ENCODE data around the gene HDC. TPM values are rescaled to one million over a fixed set of nuclear protein-coding genes. Genes with fewer than 3 reads are reported as not detected.

Gene HDC
- total and polyA plus RNA-seq, 10 of the 15 experiments (the other 5 are each of a cell fraction or from before 2014, with no cell fraction given) = not detected

- RAD21 ChIA-PET (ENCODE audit: unreplicated experiment) = no interaction called here
These were observed 16.4 kb downstream of the HDC start for GRCh38 chr15:50248994-50249582.

DNA sequence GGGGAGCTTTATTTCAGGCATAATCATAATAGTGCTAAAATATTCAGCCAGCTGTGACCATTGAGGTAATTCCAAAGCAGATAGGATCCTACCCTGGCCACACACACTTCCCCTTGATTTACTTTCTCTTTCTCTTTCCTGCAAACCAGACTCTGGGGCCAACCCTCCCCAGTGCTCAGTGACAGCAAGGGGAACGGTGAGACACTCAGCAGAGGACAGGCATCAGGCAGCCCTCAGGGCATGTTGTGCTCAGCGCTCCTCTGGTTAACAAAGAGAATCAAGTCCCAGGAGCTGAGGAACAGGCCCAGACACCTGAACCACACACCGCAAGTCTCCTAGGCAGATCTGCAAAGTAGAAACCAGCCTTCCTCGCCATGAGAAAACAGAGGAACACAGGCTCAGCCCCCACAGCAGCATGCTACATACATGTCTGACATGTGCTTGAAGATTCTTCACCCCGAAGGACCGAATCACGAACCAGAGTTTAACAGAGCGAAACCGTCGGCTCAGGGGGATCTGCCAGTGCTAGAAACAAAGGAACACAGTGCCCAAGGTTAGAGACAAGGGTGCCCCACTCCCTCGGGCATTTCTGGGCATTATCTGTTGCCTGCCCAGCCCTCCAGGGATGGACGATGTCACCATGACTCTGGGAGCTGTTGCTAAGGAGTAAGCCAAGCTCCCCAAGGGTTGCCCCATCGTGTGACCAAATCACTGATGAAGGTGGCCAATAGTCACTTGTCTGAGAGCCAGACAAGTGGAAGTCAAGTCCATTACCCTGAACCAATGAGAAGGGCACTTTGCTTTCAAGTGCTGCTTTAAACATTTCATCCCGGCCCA lies 17.5 kb downstream of the HDC start:
- 0 out of 2 replicates have a peak, but pooled peaks have one; percentile 12 for TF ChIP-seq RUNX3 (IDR thresholded peaks at IDR 0.05; ENCODE audit: low read length)
- no peak for TF ChIP-seq RELA (IDR thresholded peaks at IDR 0.05; ENCODE audit: borderline replicate concordance, partially characterized antibody)
- TF ChIP-seq ZNF217 (IDR thresholded peaks at IDR 0.05) = no peak
- TF ChIP-seq SPI1 (IDR thresholded peaks at IDR 0.05; ENCODE audit: borderline replicate concordance, insufficient read depth, low read depth, low read length) = peak; percentile 42; the same call in 1 of the 2 replicates
- TF ChIP-seq MLLT1 (IDR thresholded peaks at IDR 0.05) = 0 out of 2 replicates have a peak, but pooled peaks have one; percentile 33
- no peak for TF ChIP-seq NFYB (IDR thresholded peaks at IDR 0.05; ENCODE audit: insufficient read depth, low read depth, low read length)
- no peak for TF ChIP-seq ZNF24 (IDR thresholded peaks at IDR 0.05)
- TF ChIP-seq POLR2A (IDR thresholded peaks at IDR 0.05; ENCODE audit: low read depth, low read length) = peak; percentile 60
- TF ChIP-seq TCF12 (IDR thresholded peaks at IDR 0.05; ENCODE audit: low read depth, low read length) = no peak
- TF ChIP-seq MEF2A (IDR thresholded peaks at IDR 0.05; ENCODE audit: insufficient read depth, low read depth, low read length) = no peak
- peak; percentile 65; the same call in 1 of the 2 replicates for TF ChIP-seq PAX5 (IDR thresholded peaks at IDR 0.05; ENCODE audit: borderline replicate concordance, low read depth, low read length)
- no peak for TF ChIP-seq TBL1XR1 (IDR thresholded peaks at IDR 0.05; ENCODE audit: low read depth, low read length)
- H3K9me3 ChIP-seq (replicated peaks; ENCODE audit: control insufficient read depth, insufficient read depth, low read length) = no peaks in the 10 kb centered on the region
- no TSS peak for BruUV-seq (replicated peaks)
- H3K27ac ChIP-seq (ENCODE audit: control insufficient read depth, insufficient read depth) = peak overlapping the region; percentile 46; the same call in 1 of the 2 replicates
- H3K4me3 ChIP-seq = no peak overlapping the region
- no peaks in the 10 kb centered on the region for H3K36me3 ChIP-seq (ENCODE audit: control insufficient read depth in 2 of 2, insufficient read depth in 2 of 2, low read length in 1 of 2)
- H3K4me2 ChIP-seq (ENCODE audit: control insufficient read depth, insufficient read depth) = peak overlapping the region; percentile 51
- ATAC-seq = peak; percentile 95
- H3K9ac ChIP-seq (ENCODE audit: control insufficient read depth, insufficient read depth, low read length) = no peak overlapping the region
- SMC1A ChIA-PET (ENCODE audit: uncharacterized antibody, unreplicated experiment) = interaction anchor here (1.7 kb wide), 1 partner anchor 8 kb away, joined by 7 read pairs; no protein-coding TSS in a partner anchor
- no peak for FAIRE-seq
- intact Hi-C loops (cut with micrococcal nuclease; ENCODE audit: unreplicated experiment) = no loop called here
- RAD21 ChIA-PET (ENCODE audit: unreplicated experiment) = no interaction called here
- H2AFZ ChIP-seq (ENCODE audit: control insufficient read depth, low read depth, low read length) = peak overlapping the region; percentile 68
- peaks cover 8% of the 10 kb centered on the region for H3K4me1 ChIP-seq (ENCODE audit: control insufficient read depth, insufficient read depth, low read length)
- H3K27me3 ChIP-seq (replicated peaks in 1 of 2; ENCODE audit: control insufficient read depth in 2 of 2, insufficient read depth in 2 of 2, low read length in 1 of 2) = no peaks in the 10 kb centered on the region
- H3K79me2 ChIP-seq (ENCODE audit: control insufficient read depth, insufficient read depth, low read length) = no peaks in the 10 kb centered on the region
- H4K20me1 ChIP-seq (ENCODE audit: control insufficient read depth, insufficient read depth) = no peaks in the 10 kb centered on the region
- POLR2A ChIA-PET = interaction anchor here (0.6 kb wide), 1 partner anchor 181 kb away, joined by 14 read pairs; no protein-coding TSS in a partner anchor
- DNase-seq (ENCODE audit: low read depth, low spot score) = no peak
- 67% methylated on average over 14 of the region's 14 CpGs for WGBS (ENCODE audit: insufficient coverage, insufficient replicate concordance, low lambda C conversion rate, missing lambda C conversion rate)
- in situ Hi-C loops (cut with MboI) = no loop called here
- CTCF ChIA-PET = interaction anchor here (1.0 kb wide), 2 partner anchors 7 to 103 kb away, joined by 3 read pairs; no protein-coding TSS in a partner anchor

More at GRCh38 chr15:50248994-50249582, 16.4 kb downstream of the HDC start:
- Histone ChIP-seq H3K36me3 (ENCODE audit: control insufficient read depth in 2 of 2, insufficient read depth in 2 of 2, low read length in 1 of 2) (no peaks in the 10 kb centered on the region), H3K27ac (ENCODE audit: control insufficient read depth, insufficient read depth) (no peak overlapping the region), H3K4me2 (ENCODE audit: control insufficient read depth, insufficient read depth) (no peak overlapping the region), H3K4me3 (no peak overlapping the region), H3K9ac (ENCODE audit: control insufficient read depth, insufficient read depth, low read length) (no peak overlapping the region), H4K20me1 (ENCODE audit: control insufficient read depth, insufficient read depth) (no peaks in the 10 kb centered on the region), H2AFZ (ENCODE audit: control insufficient read depth, low read depth, low read length) (no peak overlapping the region; the same call in 1 of the 2 replicates), H3K79me2 (ENCODE audit: control insufficient read depth, insufficient read depth, low read length) (no peaks in the 10 kb centered on the region), H3K4me1 (ENCODE audit: control insufficient read depth, insufficient read depth, low read length) (peaks cover 8% of the 10 kb centered on the region), H3K9me3 (replicated peaks; ENCODE audit: control insufficient read depth, insufficient read depth, low read length) (no peaks in the 10 kb centered on the region), H3K27me3 (replicated peaks in 1 of 2; ENCODE audit: control insufficient read depth in 2 of 2, insufficient read depth in 2 of 2, low read length in 1 of 2) (no peaks in the 10 kb centered on the region; a peak in 1 of 4 replicates)
- intact Hi-C loops (cut with micrococcal nuclease; ENCODE audit: unreplicated experiment) (no loop called here), in situ Hi-C loops (cut with MboI) (no loop called here)
- ATAC-seq (no peak), FAIRE-seq (no peak), DNase-seq (ENCODE audit: low read depth, low spot score) (no peak)
- BruUV-seq (replicated peaks) = no TSS peak
- TF ChIP-seq RAD51 (IDR thresholded peaks at IDR 0.05) (peak; percentile 83), EGR1 (IDR thresholded peaks at IDR 0.05; ENCODE audit: borderline replicate concordance in 1 of 2, low read depth in 2 of 2, low read length in 2 of 2) (no peak)
- ChIA-PET POLR2A (interaction anchor here (0.5 kb wide), 1 partner anchor 1923 kb away, joined by 5 read pairs; no protein-coding TSS in a partner anchor), CTCF (interaction anchor here (1.0 kb wide), 2 partner anchors 9 to 104 kb away, joined by 3 read pairs; no protein-coding TSS in a partner anchor), SMC1A (ENCODE audit: uncharacterized antibody, unreplicated experiment) (interaction anchor here (0.8 to 1.7 kb wide), 3 partner anchors 9 to 221 kb away, joined by 3 to 7 read pairs (median 3); no protein-coding TSS in a partner anchor)
- 38% methylated on average over 4 of the region's 4 CpGs for WGBS (ENCODE audit: insufficient coverage, insufficient replicate concordance, low lambda C conversion rate, missing lambda C conversion rate)
